GM18505 (cell line): ENCODE data around the gene YWHAG.

ENCODE experiments used
- ATAC-seq: cut with Tn5 transposase; IDR thresholded peaks from one replicate; pipeline ENCODE4 v1.9.1; 2021; ENCODE audit not compliant: unreplicated experiment
- POLR2A ChIP-seq: IDR thresholded peaks from 4 replicates; pipeline ENCODE4 v1.6.1; 2011; ENCODE audit warnings: borderline replicate concordance; ENCODE audit not compliant: insufficient read depth, insufficient read length; ENCODE audit errors: extremely low read depth

The YWHAG gene

GRCh38 chr7:76282344-76283253 lies 76.2 kb downstream of the YWHAG start:
- TF ChIP-seq POLR2A = no peak
- no peak for ATAC-seq

GRCh38 chr7:76281706-76282343 lies 77.0 kb downstream of the YWHAG start:
- ATAC-seq = no peak

GRCh38 chr7:76281006-76281705 lies 77.6 kb downstream of the YWHAG start:
- no peak for TF ChIP-seq POLR2A
- ATAC-seq = no peak

More at GRCh38 chr7:76281706-76282343, 77.0 kb downstream of the YWHAG start:
- no peak for TF ChIP-seq POLR2A

GRCh38 chr7:76280408-76280807 lies 78.4 kb downstream of the YWHAG start:
- TF ChIP-seq POLR2A = no peak
- no peak for ATAC-seq

GRCh38 chr7:76278540-76278939 lies 80.3 kb downstream of the YWHAG start:
- TF ChIP-seq POLR2A = no peak
- no peak for ATAC-seq
